VCaP (cell line): ENCODE data around the gene DENND6A.
"Not testable (repeated sequence)": the region's sequence is repeated elsewhere in the genome, so short reads cannot be mapped to it uniquely, and the experiment has no call there.

Source experiments
- H3K27ac ChIP-seq: fragments of 450-650 bp; 2 replicates; pipeline ENCODE4 v1.5.1; 2017
- TF ChIP-seq, protein P1 (sequence below): fragments of 450-650 bp; conservative IDR thresholded peaks from 2 replicates; pipeline ENCODE4 v1.5.1; 2017; ENCODE audit warnings: mild to moderate bottlenecking, moderate library complexity

Gene DENND6A

DNA sequence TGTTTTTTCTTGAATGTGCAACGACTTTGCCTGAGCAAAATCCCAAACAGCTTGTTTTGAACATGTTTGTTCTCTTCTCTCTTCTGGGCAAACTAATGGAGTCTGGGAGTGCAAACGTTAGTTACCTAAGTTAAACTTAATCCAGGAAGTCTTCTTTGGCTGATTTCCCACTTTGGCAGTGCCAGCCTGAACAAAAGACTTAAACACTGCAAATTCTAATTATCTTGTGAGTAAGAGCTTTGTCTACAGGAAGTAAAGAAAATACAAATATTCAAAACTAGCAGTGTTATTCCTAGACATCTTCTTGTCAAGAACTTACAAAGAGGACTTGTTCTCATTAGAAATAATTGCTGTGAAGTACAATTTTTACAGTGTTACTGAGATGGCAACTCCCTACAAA is 16.7 kb upstream of the DENND6A start:
- peak overlapping the region; percentile 60 for H3K27ac ChIP-seq
- TF ChIP-seq, protein P1, sequence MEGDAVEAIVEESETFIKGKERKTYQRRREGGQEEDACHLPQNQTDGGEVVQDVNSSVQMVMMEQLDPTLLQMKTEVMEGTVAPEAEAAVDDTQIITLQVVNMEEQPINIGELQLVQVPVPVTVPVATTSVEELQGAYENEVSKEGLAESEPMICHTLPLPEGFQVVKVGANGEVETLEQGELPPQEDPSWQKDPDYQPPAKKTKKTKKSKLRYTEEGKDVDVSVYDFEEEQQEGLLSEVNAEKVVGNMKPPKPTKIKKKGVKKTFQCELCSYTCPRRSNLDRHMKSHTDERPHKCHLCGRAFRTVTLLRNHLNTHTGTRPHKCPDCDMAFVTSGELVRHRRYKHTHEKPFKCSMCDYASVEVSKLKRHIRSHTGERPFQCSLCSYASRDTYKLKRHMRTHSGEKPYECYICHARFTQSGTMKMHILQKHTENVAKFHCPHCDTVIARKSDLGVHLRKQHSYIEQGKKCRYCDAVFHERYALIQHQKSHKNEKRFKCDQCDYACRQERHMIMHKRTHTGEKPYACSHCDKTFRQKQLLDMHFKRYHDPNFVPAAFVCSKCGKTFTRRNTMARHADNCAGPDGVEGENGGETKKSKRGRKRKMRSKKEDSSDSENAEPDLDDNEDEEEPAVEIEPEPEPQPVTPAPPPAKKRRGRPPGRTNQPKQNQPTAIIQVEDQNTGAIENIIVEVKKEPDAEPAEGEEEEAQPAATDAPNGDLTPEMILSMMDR: no peak

DNA sequence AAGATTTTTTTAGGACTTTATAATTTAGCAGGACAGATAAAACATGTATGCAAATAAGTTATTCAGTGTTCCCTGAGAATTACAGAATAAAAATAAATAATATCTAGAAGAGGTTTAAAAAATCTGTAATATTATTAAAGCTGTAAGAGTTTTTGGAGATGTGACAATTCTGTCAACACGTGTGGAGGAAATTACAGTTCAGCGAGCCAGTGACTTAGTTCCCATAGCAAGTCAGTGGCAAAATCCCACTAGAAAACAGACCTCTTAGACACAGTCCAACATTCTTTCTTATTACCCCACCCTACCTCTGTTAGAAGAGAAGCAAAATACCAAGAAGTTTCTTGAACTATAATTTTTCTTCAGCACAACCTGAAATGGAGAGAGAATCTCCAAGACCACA is 16.2 kb upstream of the DENND6A start:
- TF ChIP-seq, protein P1: no peak
- H3K27ac ChIP-seq: peak overlapping the region; percentile 60

DNA sequence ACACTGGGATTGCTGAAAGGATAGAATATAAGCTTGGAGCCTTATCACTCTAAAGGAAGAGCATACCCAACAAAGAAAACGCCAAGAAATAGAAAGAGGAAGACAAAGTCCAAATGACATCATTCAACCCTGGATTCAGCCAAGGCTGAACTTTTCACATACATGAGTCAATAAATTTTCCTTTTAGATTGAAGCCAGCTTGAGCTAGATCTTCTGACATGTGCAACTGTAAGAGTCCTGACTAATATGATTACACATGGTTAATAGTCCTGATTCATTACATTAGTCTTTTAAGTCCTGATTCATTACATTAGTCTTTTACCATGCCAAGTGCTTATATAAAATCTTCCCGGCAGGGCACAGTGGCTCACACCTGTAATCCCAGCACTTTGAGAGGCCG is 13.6 kb upstream of the DENND6A start:
- TF ChIP-seq, protein P1: no peak
- H3K27ac ChIP-seq: no peak overlapping the region

DNA sequence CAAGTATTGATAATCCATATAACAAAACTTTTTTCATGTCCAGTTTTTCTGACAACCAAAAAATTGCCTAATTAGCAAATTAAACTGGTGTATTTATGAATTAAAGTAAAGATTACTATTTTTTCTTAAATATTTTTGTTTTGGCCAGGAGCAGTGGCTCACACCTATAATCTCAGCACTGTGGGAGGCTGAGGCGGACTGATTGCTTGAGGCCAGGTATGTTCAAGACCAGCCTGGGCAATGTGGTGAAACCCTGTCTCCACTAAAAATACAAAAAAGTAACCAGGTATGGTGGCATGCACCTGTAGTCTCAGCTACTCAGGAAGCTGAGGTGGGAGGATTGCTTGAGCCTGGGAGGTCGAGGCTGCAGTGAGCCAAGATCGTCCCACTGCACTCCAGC is 12.5 kb upstream of the DENND6A start:
- H3K27ac ChIP-seq: not testable (repeated sequence)

DNA sequence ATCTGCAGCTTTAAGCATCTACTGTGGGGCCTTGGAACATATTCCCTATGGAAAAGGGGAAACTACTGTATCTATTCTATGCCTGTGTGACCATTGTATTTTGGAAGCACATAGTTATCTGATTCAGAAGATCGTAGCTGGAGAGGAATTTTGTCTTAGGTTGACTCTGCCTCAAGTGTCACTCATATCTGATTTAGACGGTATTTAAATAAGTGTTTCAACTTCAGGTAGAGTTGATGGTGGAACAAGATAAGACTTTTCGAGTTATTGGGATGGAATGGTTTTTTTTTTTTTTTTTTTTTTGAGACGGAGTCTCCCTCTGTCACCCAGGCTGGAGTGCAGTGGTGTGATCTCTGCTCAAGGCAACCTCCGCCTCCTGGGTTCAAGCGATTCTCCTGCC is 8.9 kb upstream of the DENND6A start:
- TF ChIP-seq, protein P1: no peak
- no peak overlapping the region for H3K27ac ChIP-seq

DNA sequence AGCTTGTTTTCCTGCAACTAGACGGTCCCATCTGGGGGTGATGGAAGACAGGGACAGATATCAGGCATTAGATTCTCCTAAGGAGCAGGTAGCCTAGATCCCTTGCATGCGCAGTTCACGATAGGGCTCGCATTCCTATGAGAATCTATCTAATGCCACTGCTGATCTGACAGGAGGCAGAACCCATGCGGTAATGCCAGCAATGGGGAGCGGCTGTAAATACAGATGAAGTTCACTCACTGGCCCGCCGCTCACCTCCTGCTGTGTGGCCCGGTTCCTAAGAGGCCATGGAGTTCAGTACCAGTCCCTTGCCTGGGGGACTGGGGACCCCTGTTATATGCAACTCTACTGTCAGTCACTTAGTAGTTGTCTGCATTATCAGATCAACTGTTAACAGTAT is 7.9 kb upstream of the DENND6A start:
- TF ChIP-seq, protein P1: no peak
- H3K27ac ChIP-seq: no peak overlapping the region

DNA sequence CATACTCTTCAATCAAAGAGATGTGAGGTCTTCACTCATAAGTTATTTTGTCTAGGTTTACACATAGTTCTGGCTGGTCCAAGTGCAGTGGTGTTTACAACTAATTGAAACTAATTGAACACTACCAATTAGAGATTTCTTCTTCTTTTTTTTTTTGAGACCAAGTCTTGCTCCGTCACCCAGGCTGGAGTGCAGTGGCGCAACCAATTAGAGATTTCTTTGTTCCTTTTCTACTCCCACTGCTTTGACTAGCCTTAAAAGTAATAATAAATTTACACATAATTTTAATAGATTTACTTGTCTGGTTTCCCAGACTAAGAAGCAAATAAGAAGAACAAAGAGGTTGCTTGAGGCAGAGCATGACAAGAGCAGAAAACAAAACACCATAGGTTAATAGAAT is 6.7 kb upstream of the DENND6A start:
- TF ChIP-seq, protein P1: no peak

DNA sequence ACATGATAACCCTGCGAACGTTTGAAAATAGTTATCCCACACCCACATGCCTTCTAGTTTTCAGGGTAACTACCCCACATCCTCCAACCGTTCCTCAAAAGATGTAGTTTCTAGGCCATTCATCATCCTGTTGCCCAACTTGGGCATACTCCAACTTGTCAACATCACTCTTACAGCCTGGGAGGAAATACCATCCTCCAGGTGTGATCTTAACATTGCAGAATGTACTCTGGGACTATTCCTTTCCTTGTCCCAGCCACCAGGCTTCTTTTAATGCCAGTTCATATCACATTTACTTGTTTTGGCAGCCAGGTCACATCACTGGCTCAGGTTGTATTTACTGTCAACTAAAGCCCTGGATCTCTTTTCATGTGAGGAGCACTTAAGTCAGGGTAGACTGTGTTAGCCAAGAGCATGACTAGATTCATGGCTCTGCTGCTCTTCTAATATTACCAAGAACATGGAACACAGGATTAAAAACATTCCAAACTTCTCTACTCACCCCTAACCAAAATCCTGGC is 4.0 kb upstream of the DENND6A start:
- H3K27ac ChIP-seq: peak overlapping the region; percentile 1; the same call in 1 of the 2 replicates

More for the DNA sequence above, 6.7 kb upstream of the DENND6A start:
- H3K27ac ChIP-seq: no peak overlapping the region

More for the DNA sequence above, 4.0 kb upstream of the DENND6A start:
- TF ChIP-seq, protein P1: no peak
